ENCODE data around the gene LRBA.

LRBA gene

GRCh38 chr4:150852216-150852615, 162.9 kb downstream of the LRBA start:
- TF ChIP-seq CTCF (conservative IDR thresholded peaks at IDR 0.05; ENCODE audit: low read depth, low read length): no peak
- no peak overlapping the region for H3K4me3 ChIP-seq (ENCODE audit: low read depth, low read length)
- no peak for DNase-seq (ENCODE audit: low read depth)

DNA sequence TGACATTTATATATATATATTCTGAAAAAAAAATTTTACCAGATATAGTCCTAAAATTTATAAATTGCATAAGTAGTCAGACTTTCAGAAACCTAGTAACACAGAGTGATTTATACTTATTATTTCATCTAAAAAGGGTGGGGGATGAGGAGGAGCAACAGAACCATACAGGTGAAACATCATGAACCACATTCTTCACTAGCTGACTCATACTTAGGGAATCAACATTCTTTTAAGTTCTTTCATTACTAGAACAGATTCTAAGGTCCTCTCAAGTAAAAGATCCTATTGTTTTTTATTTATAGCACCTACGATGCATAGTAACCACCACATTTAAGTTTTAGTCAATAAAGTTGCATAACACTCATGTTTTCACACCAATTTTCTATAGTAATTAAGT, 166.1 kb downstream of the LRBA start:
- TF ChIP-seq CTCF (conservative IDR thresholded peaks at IDR 0.05; ENCODE audit: low read depth, low read length): no peak
- DNase-seq (ENCODE audit: low read depth): peak; percentile 8
- no peak overlapping the region for H3K4me3 ChIP-seq (ENCODE audit: low read depth, low read length)

DNA sequence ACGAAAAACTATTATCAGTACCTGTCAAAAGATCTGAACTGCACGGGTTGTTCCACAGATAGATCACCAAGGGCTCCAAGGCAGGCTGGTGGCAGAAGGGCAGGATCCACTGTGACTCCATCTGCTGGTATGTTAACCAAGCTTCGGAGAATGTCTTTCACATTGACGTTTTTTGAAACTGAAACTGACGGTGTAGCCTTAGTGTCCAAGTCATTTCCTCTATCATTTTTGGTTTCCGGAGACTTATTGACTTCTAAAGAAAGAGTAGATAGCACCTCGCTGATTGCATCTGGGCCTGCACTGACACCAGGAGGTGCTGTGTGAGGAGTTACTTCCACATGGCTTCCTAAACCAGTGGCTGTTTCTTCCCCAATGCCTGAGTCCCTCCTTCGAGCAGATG, 186.9 kb downstream of the LRBA start:
- no peak for DNase-seq (ENCODE audit: low read depth)
- no peak for TF ChIP-seq CTCF (conservative IDR thresholded peaks at IDR 0.05; ENCODE audit: low read depth, low read length)
- H3K4me3 ChIP-seq (ENCODE audit: low read depth, low read length): no peak overlapping the region

- no peak for DNase-seq (ENCODE audit: low read depth)
- H3K4me3 ChIP-seq (ENCODE audit: low read depth, low read length): no peak overlapping the region
- TF ChIP-seq CTCF (conservative IDR thresholded peaks at IDR 0.05; ENCODE audit: low read depth, low read length): no peak
Measured at GRCh38 chr4:150827226-150827625, 187.9 kb downstream of the LRBA start.

- H3K4me3 ChIP-seq (ENCODE audit: low read depth, low read length): no peak overlapping the region
- no peak for DNase-seq (ENCODE audit: low read depth)
- TF ChIP-seq CTCF (conservative IDR thresholded peaks at IDR 0.05; ENCODE audit: low read depth, low read length): no peak
Measured at GRCh38 chr4:150826306-150826705, 188.8 kb downstream of the LRBA start.

DNA sequence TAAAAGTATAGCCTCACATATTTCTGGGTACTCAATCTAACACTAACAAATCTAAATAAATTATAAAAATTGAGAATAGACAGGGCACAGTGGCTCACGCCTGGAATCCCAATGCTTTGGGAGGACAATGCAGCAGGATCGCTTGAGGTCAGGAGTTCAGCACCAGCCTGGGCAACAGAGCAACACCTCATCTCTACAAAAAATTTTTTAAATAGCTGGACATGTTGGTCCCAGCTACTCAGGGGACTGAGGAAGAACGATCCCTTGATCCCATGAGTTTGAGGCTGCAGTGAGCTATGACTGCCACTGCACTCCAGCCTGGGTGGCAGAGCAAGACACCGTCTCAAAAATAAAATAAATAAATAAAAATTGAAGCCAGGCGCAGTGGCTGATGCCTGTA, 192.7 kb downstream of the LRBA start:
- DNase-seq (ENCODE audit: low read depth): no peak
- no peak overlapping the region for H3K4me3 ChIP-seq (ENCODE audit: low read depth, low read length)
- TF ChIP-seq CTCF (conservative IDR thresholded peaks at IDR 0.05; ENCODE audit: low read depth, low read length): no peak

- no peak for TF ChIP-seq CTCF (conservative IDR thresholded peaks at IDR 0.05; ENCODE audit: low read depth, low read length)
- no peak overlapping the region for H3K4me3 ChIP-seq (ENCODE audit: low read depth, low read length)
- no peak for DNase-seq (ENCODE audit: low read depth)
Measured at GRCh38 chr4:150821641-150822040, 193.4 kb downstream of the LRBA start.

Data from choroid plexus epithelial cell (primary cell).